ENCODE results near the gene PALLD. TPM values are rescaled to one million over a fixed set of nuclear protein-coding genes. Genes with fewer than 3 reads are reported as not detected.

Gene PALLD
- total RNA-seq, 1 experiment from 2014 or later: 26.7 TPM

GRCh38 chr4:168736860-168737805 lies 240.3 kb downstream of the PALLD start:
- H3K4me3 ChIP-seq (ENCODE audit: low read length): no peak overlapping the region
- TF ChIP-seq EZH2 (IDR thresholded peaks at IDR 0.05; ENCODE audit: low read length, unreplicated experiment) (no peak), EZH2phosphoT487 (IDR thresholded peaks at IDR 0.05; ENCODE audit: borderline replicate concordance, low read length) (no peak)
- TF ChIP-seq, protein P1, sequence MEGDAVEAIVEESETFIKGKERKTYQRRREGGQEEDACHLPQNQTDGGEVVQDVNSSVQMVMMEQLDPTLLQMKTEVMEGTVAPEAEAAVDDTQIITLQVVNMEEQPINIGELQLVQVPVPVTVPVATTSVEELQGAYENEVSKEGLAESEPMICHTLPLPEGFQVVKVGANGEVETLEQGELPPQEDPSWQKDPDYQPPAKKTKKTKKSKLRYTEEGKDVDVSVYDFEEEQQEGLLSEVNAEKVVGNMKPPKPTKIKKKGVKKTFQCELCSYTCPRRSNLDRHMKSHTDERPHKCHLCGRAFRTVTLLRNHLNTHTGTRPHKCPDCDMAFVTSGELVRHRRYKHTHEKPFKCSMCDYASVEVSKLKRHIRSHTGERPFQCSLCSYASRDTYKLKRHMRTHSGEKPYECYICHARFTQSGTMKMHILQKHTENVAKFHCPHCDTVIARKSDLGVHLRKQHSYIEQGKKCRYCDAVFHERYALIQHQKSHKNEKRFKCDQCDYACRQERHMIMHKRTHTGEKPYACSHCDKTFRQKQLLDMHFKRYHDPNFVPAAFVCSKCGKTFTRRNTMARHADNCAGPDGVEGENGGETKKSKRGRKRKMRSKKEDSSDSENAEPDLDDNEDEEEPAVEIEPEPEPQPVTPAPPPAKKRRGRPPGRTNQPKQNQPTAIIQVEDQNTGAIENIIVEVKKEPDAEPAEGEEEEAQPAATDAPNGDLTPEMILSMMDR (conservative IDR thresholded peaks at IDR 0.05; ENCODE audit: low read depth, low read length): no peak
- ATAC-seq (no peak), DNase-seq (no peak)
- H3K4me1 ChIP-seq (ENCODE audit: insufficient read depth, low read length): no peaks in the 10 kb centered on the region
- H3K9me3 ChIP-seq (ENCODE audit: low read length): no peaks in the 10 kb centered on the region
- H4K20me1 ChIP-seq (ENCODE audit: low read length): no peaks in the 10 kb centered on the region
- CTCF ChIA-PET: no interaction called here
- no peak overlapping the region for H3K9ac ChIP-seq (ENCODE audit: low read length)
- H3K9me2 ChIP-seq (replicated peaks; ENCODE audit: low read length): no peaks in the 10 kb centered on the region
- no peaks in the 10 kb centered on the region for H3K27me3 ChIP-seq (ENCODE audit: low read length)
- no peaks in the 10 kb centered on the region for H3K79me2 ChIP-seq (ENCODE audit: low read length)
- no peak overlapping the region for H3K4me2 ChIP-seq (ENCODE audit: low read length)
- H3K27ac ChIP-seq (ENCODE audit: low read length): no peak overlapping the region
- POLR2A ChIA-PET (ENCODE audit: unreplicated experiment): no interaction called here
- BruUV-seq (replicated peaks): no TSS peak
- intact Hi-C loops (cut with micrococcal nuclease): no loop called here
- H2AFZ ChIP-seq (ENCODE audit: low read length): no peak overlapping the region
- H3F3A ChIP-seq (ENCODE audit: low read length, unreplicated experiment): no peaks in the 10 kb centered on the region
- no peaks in the 10 kb centered on the region for H3K36me3 ChIP-seq (ENCODE audit: low read depth, low read length)

DNA sequence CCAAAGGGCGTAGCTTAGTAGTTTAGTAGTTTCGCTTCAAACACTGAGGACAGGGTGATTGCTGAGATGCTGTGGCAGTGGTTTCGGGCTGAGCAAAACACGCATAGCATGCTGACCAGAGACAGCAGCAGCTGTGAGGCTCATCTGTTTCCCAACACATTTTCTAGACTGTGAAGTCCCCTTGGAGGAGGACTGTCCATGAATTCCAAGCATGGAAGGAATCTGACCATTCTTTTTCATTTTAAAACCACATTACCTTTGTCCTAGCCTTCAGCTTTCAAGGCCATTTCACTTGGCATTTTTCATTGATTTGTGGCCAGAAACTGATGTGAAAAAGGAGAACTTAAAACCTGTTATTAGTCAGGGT lies 240.9 kb downstream of the PALLD start:
- no peaks in the 10 kb centered on the region for H3K9me3 ChIP-seq (ENCODE audit: low read length)
- H3K9ac ChIP-seq (ENCODE audit: low read length): no peak overlapping the region
- no TSS peak for BruUV-seq (replicated peaks)
- H3K27me3 ChIP-seq (ENCODE audit: low read length): no peaks in the 10 kb centered on the region
- no peak overlapping the region for H3K27ac ChIP-seq (ENCODE audit: low read length)
- H3K4me3 ChIP-seq (ENCODE audit: low read length): no peak overlapping the region
- H3K9me2 ChIP-seq (replicated peaks; ENCODE audit: low read length): no peaks in the 10 kb centered on the region
- no peak for DNase-seq
- H4K20me1 ChIP-seq (ENCODE audit: low read length): no peaks in the 10 kb centered on the region
- POLR2A ChIA-PET (ENCODE audit: unreplicated experiment): no interaction called here
- intact Hi-C loops (cut with micrococcal nuclease): no loop called here
- H3K4me2 ChIP-seq (ENCODE audit: low read length): no peak overlapping the region
- no peaks in the 10 kb centered on the region for H3K4me1 ChIP-seq (ENCODE audit: insufficient read depth, low read length)
- H3K36me3 ChIP-seq (ENCODE audit: low read depth, low read length): no peaks in the 10 kb centered on the region
- no peaks in the 10 kb centered on the region for H3K79me2 ChIP-seq (ENCODE audit: low read length)
- no peak overlapping the region for H2AFZ ChIP-seq (ENCODE audit: low read length)
- TF ChIP-seq, protein P1 (conservative IDR thresholded peaks at IDR 0.05; ENCODE audit: low read depth, low read length): no peak
- TF ChIP-seq EZH2 (IDR thresholded peaks at IDR 0.05; ENCODE audit: low read length, unreplicated experiment) (no peak), EZH2phosphoT487 (IDR thresholded peaks at IDR 0.05; ENCODE audit: borderline replicate concordance, low read length) (no peak)
- no peak for ATAC-seq
- no peaks in the 10 kb centered on the region for H3F3A ChIP-seq (ENCODE audit: low read length, unreplicated experiment)
- CTCF ChIA-PET: no interaction called here

DNA sequence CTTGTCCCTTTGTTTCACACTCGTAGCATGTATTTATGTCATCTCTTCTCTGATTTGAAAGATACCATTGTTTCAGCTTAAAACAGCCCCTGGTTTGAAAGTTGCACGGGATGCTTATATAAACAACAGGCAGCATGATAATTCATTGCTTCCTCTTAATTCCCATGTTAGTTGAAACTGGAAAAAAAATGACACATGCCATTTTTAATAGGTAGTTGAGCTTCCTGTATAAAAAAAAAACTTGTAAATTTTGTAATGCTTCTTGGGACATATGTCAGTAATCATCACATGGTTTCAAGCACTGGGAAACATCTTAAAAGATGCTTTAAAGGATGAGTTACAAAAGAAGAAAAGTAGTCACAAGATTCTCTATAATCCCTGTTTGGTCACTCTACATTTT lies 243.0 kb downstream of the PALLD start:
- no peaks in the 10 kb centered on the region for H3K9me3 ChIP-seq (ENCODE audit: low read length)
- no peaks in the 10 kb centered on the region for H3F3A ChIP-seq (ENCODE audit: low read length, unreplicated experiment)
- H2AFZ ChIP-seq (ENCODE audit: low read length): no peak overlapping the region
- no peaks in the 10 kb centered on the region for H3K9me2 ChIP-seq (replicated peaks; ENCODE audit: low read length)
- POLR2A ChIA-PET (ENCODE audit: unreplicated experiment): no interaction called here
- intact Hi-C loops (cut with micrococcal nuclease): no loop called here
- no peaks in the 10 kb centered on the region for H3K27me3 ChIP-seq (ENCODE audit: low read length)
- no peaks in the 10 kb centered on the region for H3K36me3 ChIP-seq (ENCODE audit: low read depth, low read length)
- BruUV-seq (replicated peaks): no TSS peak
- TF ChIP-seq, protein P1 (conservative IDR thresholded peaks at IDR 0.05; ENCODE audit: low read depth, low read length): no peak
- TF ChIP-seq EZH2phosphoT487 (IDR thresholded peaks at IDR 0.05; ENCODE audit: borderline replicate concordance, low read length) (no peak), EZH2 (IDR thresholded peaks at IDR 0.05; ENCODE audit: low read length, unreplicated experiment) (no peak)
- H3K27ac ChIP-seq (ENCODE audit: low read length): no peak overlapping the region
- H3K79me2 ChIP-seq (ENCODE audit: low read length): no peaks in the 10 kb centered on the region
- ATAC-seq: no peak
- H3K9ac ChIP-seq (ENCODE audit: low read length): no peak overlapping the region
- CTCF ChIA-PET: interaction anchor here (0.6 kb wide), 1 partner anchor 181 kb away, joined by 3 read pairs; no protein-coding TSS in a partner anchor
- no peak overlapping the region for H3K4me3 ChIP-seq (ENCODE audit: low read length)
- no peaks in the 10 kb centered on the region for H4K20me1 ChIP-seq (ENCODE audit: low read length)
- H3K4me2 ChIP-seq (ENCODE audit: low read length): no peak overlapping the region
- H3K4me1 ChIP-seq (ENCODE audit: insufficient read depth, low read length): peaks cover 3% of the 10 kb centered on the region; the same call in 1 of the 2 replicates
- no peak for DNase-seq
